HEK293 (cell line): ENCODE measurements around the gene FOXA2.

Experiments
- CTCF ChIA-PET: fragments of 350-600 bp; formaldehyde crosslinking; extraction: SDS; loops from one replicate; lab custom pipeline; 2021; ENCODE audit warnings: antibody characterized with exemption; lab: Yijun Ruan, JAX
- POLR2A ChIA-PET: fragments of 300-600 bp; formaldehyde crosslinking; extraction: SDS; loops from one replicate; lab custom pipeline; 2020; ENCODE audit warnings: antibody characterized with exemption, inconsistent platforms; lab: Yijun Ruan, JAX
- H3K27ac ChIP-seq: fragments of 200-500 bp; sonication (Bioruptor generic); 2 replicates; pipeline ENCODE4 v1.5.1; 2014; ENCODE audit warnings: low read depth, low read length, control low read depth, inconsistent platforms; ENCODE audit errors: extremely low read depth
- H3K36me3 ChIP-seq, 2 experiments: fragments of 200-500 bp in 1 of 2; sonication (Bioruptor generic) in 1 of 2; 1 replicate in 1 of 2; 2 replicates in 1 of 2; pipeline ENCODE4 v1.5.1; 2014 to 2017; ENCODE audit warnings: inconsistent platforms in 2 of 2, low read length in 2 of 2; ENCODE audit not compliant: control insufficient read depth in 2 of 2, insufficient read depth in 1 of 2
- H3K4me1 ChIP-seq: fragments of 200-500 bp; sonication (Bioruptor generic); 2 replicates; pipeline ENCODE4 v1.5.1; 2014; ENCODE audit warnings: mild to moderate bottlenecking, low read length, inconsistent platforms; ENCODE audit not compliant: control insufficient read depth, insufficient read depth
- H3K4me3 ChIP-seq: 2 replicates; pipeline ENCODE4 v1.5.1; 2011; ENCODE audit warnings: low read depth, mild to moderate bottlenecking, control low read depth, low read length, moderate library complexity
- H3K9me3 ChIP-seq: fragments of 200-500 bp; sonication (Bioruptor generic); 2 replicates; pipeline ENCODE4 v1.5.1; 2014; ENCODE audit warnings: low read depth, low read length, inconsistent platforms; ENCODE audit not compliant: control insufficient read depth, insufficient read depth
- HOXC10 ChIP-seq: sonication (generic); formaldehyde crosslinking; IDR thresholded peaks from 2 replicates; pipeline ENCODE4 v1.8.1; 2023; ENCODE audit warnings: mild to moderate bottlenecking, missing genetic modification reagents
- KLF16 ChIP-seq: fragments of 450-650 bp; formaldehyde crosslinking; IDR thresholded peaks from 2 replicates; pipeline ENCODE4 v1.5.1; 2017; ENCODE audit warnings: missing biosample characterization, missing genetic modification characterization
- KLF9 ChIP-seq: fragments of 450-650 bp; formaldehyde crosslinking; IDR thresholded peaks from 2 replicates; pipeline ENCODE4 v1.5.1; 2016; ENCODE audit warnings: missing biosample characterization, missing genetic modification characterization, low read depth
- OSR2 ChIP-seq: fragments of 450-650 bp; formaldehyde crosslinking; IDR thresholded peaks from 2 replicates; pipeline ENCODE4 v1.5.1; 2016; ENCODE audit warnings: missing biosample characterization, missing genetic modification characterization
- SCRT1 ChIP-seq: fragments of 450-650 bp; formaldehyde crosslinking; IDR thresholded peaks from 2 replicates; pipeline ENCODE4 v1.5.1; 2016; ENCODE audit warnings: missing biosample characterization, missing genetic modification characterization, borderline replicate concordance
- SP7 ChIP-seq: fragments of 450-650 bp; formaldehyde crosslinking; IDR thresholded peaks from 2 replicates; pipeline ENCODE4 v1.5.1; 2016; ENCODE audit warnings: missing biosample characterization, missing genetic modification characterization
- ZBTB1 ChIP-seq: fragments of 450-650 bp; formaldehyde crosslinking; IDR thresholded peaks from 2 replicates; pipeline ENCODE4 v1.5.1; 2016; ENCODE audit warnings: missing biosample characterization, missing genetic modification characterization
- ZNF114 ChIP-seq: fragments of 450-650 bp; formaldehyde crosslinking; IDR thresholded peaks from 2 replicates; pipeline ENCODE4 v1.5.0; 2017; ENCODE audit warnings: missing biosample characterization, missing genetic modification characterization
- ZNF140 ChIP-seq: fragments of 450-650 bp; formaldehyde crosslinking; IDR thresholded peaks from 2 replicates; pipeline ENCODE4 v1.5.1; 2016; ENCODE audit warnings: missing biosample characterization, missing genetic modification characterization
- ZNF292 ChIP-seq: fragments of 450-650 bp; formaldehyde crosslinking; IDR thresholded peaks from 2 replicates; pipeline ENCODE4 v1.5.1; 2016; ENCODE audit warnings: low read depth, missing biosample characterization, missing genetic modification characterization, borderline replicate concordance
- ZNF302 ChIP-seq: fragments of 450-650 bp; formaldehyde crosslinking; IDR thresholded peaks from 2 replicates; pipeline ENCODE4 v1.5.1; 2016; ENCODE audit warnings: missing biosample characterization, missing genetic modification characterization, low read depth
- ZNF311 ChIP-seq: fragments of 450-650 bp; formaldehyde crosslinking; IDR thresholded peaks from 2 replicates; pipeline ENCODE4 v1.5.1; 2017; ENCODE audit warnings: missing biosample characterization, missing genetic modification characterization, borderline replicate concordance
- ZNF354C ChIP-seq: fragments of 450-650 bp; formaldehyde crosslinking; IDR thresholded peaks from 2 replicates; pipeline ENCODE4 v1.5.1; 2016; ENCODE audit warnings: missing biosample characterization, missing genetic modification characterization, low read depth, borderline replicate concordance
- ZNF433 ChIP-seq: fragments of 450-650 bp; formaldehyde crosslinking; IDR thresholded peaks from 2 replicates; pipeline ENCODE4 v1.5.1; 2016; ENCODE audit warnings: missing biosample characterization, missing genetic modification characterization, low read depth
- ZNF473 ChIP-seq: fragments of 450-650 bp; formaldehyde crosslinking; IDR thresholded peaks from 2 replicates; pipeline ENCODE4 v1.5.1; 2017; ENCODE audit warnings: missing biosample characterization, missing genetic modification characterization
- ZNF658 ChIP-seq: fragments of 450-650 bp; formaldehyde crosslinking; IDR thresholded peaks from 2 replicates; pipeline ENCODE4; 2016; ENCODE audit warnings: missing biosample characterization, missing genetic modification characterization
- ZNF670 ChIP-seq: fragments of 450-650 bp; formaldehyde crosslinking; IDR thresholded peaks from 2 replicates; pipeline ENCODE4 v1.5.1; 2016; ENCODE audit warnings: missing biosample characterization, missing genetic modification characterization, low read depth
- TF ChIP-seq, protein P1 (sequence below): fragments of 450-650 bp; formaldehyde crosslinking; IDR thresholded peaks from 2 replicates; pipeline ENCODE4 v1.5.1; 2016; ENCODE audit warnings: missing biosample characterization, missing genetic modification characterization
- TF ChIP-seq, protein P2 (sequence below): fragments of 450-650 bp; formaldehyde crosslinking; optimal IDR thresholded peaks from 2 replicates; pipeline ENCODE3; 2016; ENCODE audit warnings: missing biosample characterization, mild to moderate bottlenecking, missing genetic modification characterization
- TF ChIP-seq, protein P3 (sequence below): fragments of 450-650 bp; formaldehyde crosslinking; IDR thresholded peaks from 2 replicates; pipeline ENCODE4 v1.5.1; 2016; ENCODE audit warnings: missing biosample characterization, missing genetic modification characterization
- TF ChIP-seq, protein P4 (sequence below): fragments of 450-650 bp; formaldehyde crosslinking; IDR thresholded peaks from 2 replicates; pipeline ENCODE4 v1.5.1; 2016; ENCODE audit warnings: missing biosample characterization, missing genetic modification characterization, borderline replicate concordance

Gene FOXA2

DNA sequence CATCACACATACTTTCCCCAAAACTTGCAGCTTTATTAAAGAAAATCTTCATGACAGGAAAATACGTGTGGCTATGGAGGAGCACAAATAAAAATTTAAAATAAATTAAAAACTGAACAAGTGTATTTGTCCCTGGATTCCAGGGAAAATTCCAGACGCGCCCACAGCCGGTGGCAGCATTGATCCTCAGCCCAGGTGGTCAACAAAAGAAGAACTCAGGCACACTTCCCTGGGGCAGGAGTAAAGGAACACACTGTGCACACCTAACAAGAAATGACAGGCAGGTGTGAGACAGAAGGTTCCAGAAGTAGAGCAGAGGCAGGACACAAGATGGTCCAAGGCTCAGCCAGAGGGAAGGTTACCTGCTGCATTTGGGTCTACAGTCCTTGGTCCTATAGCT lies 36.3 kb downstream of the FOXA2 start:
- Histone ChIP-seq H3K9me3 (no peaks in the 10 kb centered on the region), H3K4me1 (no peaks in the 10 kb centered on the region), H3K36me3 (no peaks in the 10 kb centered on the region), H3K27ac (no peak overlapping the region), H3K4me3 (no peak overlapping the region)
- ChIA-PET POLR2A (no interaction called here), CTCF (no interaction called here)
- TF ChIP-seq ZNF140 = no peak
- TF ChIP-seq ZNF433 (tag by site-specific recombination) = no peak
- TF ChIP-seq, protein P1, sequence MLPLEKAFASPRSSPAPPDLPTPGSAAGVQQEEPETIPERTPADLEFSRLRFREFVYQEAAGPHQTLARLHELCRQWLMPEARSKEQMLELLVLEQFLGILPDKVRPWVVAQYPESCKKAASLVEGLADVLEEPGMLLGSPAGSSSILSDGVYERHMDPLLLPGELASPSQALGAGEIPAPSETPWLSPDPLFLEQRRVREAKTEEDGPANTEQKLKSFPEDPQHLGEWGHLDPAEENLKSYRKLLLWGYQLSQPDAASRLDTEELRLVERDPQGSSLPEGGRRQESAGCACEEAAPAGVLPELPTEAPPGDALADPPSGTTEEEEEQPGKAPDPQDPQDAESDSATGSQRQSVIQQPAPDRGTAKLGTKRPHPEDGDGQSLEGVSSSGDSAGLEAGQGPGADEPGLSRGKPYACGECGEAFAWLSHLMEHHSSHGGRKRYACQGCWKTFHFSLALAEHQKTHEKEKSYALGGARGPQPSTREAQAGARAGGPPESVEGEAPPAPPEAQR (tag by site-specific recombination) = no peak
- TF ChIP-seq, protein P2, sequence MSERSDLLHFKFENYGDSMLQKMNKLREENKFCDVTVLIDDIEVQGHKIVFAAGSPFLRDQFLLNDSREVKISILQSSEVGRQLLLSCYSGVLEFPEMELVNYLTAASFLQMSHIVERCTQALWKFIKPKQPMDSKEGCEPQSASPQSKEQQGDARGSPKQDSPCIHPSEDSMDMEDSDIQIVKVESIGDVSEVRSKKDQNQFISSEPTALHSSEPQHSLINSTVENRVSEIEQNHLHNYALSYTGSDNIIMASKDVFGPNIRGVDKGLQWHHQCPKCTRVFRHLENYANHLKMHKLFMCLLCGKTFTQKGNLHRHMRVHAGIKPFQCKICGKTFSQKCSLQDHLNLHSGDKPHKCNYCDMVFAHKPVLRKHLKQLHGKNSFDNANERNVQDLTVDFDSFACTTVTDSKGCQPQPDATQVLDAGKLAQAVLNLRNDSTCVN = no peak
- no peak for TF ChIP-seq ZNF311 (tag by site-specific recombination)
- TF ChIP-seq, protein P3, sequence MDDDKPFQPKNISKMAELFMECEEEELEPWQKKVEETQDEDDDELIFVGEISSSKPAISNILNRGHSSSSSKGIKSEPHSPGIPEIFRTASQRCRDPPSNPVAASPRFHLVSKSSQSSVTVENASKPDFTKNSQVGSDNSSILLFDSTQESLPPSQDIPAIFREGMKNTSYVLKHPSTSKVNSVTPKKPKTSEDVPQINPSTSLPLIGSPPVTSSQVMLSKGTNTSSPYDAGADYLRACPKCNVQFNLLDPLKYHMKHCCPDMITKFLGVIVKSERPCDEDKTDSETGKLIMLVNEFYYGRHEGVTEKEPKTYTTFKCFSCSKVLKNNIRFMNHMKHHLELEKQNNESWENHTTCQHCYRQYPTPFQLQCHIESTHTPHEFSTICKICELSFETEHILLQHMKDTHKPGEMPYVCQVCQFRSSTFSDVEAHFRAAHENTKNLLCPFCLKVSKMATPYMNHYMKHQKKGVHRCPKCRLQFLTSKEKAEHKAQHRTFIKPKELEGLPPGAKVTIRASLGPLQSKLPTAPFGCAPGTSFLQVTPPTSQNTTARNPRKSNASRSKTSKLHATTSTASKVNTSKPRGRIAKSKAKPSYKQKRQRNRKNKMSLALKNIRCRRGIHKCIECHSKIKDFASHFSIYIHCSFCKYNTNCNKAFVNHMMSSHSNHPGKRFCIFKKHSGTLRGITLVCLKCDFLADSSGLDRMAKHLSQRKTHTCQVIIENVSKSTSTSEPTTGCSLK (tag by site-specific recombination) = no peak
- no peak for TF ChIP-seq ZNF354C (tag by site-specific recombination)
- no peak for TF ChIP-seq OSR2 (tag by site-specific recombination)
- TF ChIP-seq ZNF473 = no peak
- TF ChIP-seq SCRT1 (tag by site-specific recombination) = no peak
- TF ChIP-seq ZNF302 (tag by site-specific recombination) = no peak
- TF ChIP-seq ZNF658 (tag by site-specific recombination) = no peak

DNA sequence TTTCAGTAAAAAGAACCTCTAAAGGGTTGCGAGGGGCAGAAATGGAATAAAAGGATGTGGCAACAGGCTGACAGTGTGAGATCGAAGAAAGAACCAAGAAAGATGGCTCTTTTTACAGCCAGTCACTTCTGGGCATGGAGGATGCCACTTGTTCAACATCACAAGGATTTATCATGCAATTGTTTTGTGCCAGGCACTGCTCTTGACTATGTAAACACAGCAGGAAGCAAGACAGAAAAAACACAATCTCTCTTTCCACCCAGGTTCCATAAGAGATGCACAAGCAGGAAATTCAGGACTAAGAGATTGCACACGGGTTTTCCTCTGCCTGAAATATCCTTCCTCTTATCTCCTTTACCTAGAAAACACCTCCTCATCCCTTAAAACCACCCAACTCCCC lies 38.0 kb downstream of the FOXA2 start:
- ChIA-PET CTCF (interaction anchor here (0.6 kb wide), 1 partner anchor 232 kb away, joined by 4 read pairs; no protein-coding TSS in a partner anchor), POLR2A (no interaction called here)
- H3K9me3 ChIP-seq = no peaks in the 10 kb centered on the region
- no peak overlapping the region for H3K4me3 ChIP-seq
- no peak overlapping the region for H3K27ac ChIP-seq
- TF ChIP-seq, protein P4, sequence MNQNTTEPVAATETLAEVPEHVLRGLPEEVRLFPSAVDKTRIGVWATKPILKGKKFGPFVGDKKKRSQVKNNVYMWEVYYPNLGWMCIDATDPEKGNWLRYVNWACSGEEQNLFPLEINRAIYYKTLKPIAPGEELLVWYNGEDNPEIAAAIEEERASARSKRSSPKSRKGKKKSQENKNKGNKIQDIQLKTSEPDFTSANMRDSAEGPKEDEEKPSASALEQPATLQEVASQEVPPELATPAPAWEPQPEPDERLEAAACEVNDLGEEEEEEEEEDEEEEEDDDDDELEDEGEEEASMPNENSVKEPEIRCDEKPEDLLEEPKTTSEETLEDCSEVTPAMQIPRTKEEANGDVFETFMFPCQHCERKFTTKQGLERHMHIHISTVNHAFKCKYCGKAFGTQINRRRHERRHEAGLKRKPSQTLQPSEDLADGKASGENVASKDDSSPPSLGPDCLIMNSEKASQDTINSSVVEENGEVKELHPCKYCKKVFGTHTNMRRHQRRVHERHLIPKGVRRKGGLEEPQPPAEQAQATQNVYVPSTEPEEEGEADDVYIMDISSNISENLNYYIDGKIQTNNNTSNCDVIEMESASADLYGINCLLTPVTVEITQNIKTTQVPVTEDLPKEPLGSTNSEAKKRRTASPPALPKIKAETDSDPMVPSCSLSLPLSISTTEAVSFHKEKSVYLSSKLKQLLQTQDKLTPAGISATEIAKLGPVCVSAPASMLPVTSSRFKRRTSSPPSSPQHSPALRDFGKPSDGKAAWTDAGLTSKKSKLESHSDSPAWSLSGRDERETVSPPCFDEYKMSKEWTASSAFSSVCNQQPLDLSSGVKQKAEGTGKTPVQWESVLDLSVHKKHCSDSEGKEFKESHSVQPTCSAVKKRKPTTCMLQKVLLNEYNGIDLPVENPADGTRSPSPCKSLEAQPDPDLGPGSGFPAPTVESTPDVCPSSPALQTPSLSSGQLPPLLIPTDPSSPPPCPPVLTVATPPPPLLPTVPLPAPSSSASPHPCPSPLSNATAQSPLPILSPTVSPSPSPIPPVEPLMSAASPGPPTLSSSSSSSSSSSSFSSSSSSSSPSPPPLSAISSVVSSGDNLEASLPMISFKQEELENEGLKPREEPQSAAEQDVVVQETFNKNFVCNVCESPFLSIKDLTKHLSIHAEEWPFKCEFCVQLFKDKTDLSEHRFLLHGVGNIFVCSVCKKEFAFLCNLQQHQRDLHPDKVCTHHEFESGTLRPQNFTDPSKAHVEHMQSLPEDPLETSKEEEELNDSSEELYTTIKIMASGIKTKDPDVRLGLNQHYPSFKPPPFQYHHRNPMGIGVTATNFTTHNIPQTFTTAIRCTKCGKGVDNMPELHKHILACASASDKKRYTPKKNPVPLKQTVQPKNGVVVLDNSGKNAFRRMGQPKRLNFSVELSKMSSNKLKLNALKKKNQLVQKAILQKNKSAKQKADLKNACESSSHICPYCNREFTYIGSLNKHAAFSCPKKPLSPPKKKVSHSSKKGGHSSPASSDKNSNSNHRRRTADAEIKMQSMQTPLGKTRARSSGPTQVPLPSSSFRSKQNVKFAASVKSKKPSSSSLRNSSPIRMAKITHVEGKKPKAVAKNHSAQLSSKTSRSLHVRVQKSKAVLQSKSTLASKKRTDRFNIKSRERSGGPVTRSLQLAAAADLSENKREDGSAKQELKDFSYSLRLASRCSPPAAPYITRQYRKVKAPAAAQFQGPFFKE (tag by site-specific recombination) = no peak
- TF ChIP-seq HOXC10 = no peak
- TF ChIP-seq SP7 (tag by site-specific recombination) = no peak
- no peak for TF ChIP-seq ZNF114
- no peak for TF ChIP-seq KLF9 (tag by site-specific recombination)
- no peak for TF ChIP-seq ZBTB1 (tag by site-specific recombination)
- TF ChIP-seq KLF16 = no peak
- TF ChIP-seq ZNF670 = no peak
- no peak for TF ChIP-seq ZNF292
- H3K4me1 ChIP-seq = no peaks in the 10 kb centered on the region
- no peaks in the 10 kb centered on the region for H3K36me3 ChIP-seq
